GM19397 (cell line): Measurements from ENCODE around the gene DTNA.

Experiments
- ATAC-seq: cut with Tn5 transposase; IDR thresholded peaks from one replicate; pipeline ENCODE4 v1.9.1; 2021; ENCODE audit warnings: mild to moderate bottlenecking, moderate library complexity; ENCODE audit not compliant: unreplicated experiment

The DTNA gene

DNA sequence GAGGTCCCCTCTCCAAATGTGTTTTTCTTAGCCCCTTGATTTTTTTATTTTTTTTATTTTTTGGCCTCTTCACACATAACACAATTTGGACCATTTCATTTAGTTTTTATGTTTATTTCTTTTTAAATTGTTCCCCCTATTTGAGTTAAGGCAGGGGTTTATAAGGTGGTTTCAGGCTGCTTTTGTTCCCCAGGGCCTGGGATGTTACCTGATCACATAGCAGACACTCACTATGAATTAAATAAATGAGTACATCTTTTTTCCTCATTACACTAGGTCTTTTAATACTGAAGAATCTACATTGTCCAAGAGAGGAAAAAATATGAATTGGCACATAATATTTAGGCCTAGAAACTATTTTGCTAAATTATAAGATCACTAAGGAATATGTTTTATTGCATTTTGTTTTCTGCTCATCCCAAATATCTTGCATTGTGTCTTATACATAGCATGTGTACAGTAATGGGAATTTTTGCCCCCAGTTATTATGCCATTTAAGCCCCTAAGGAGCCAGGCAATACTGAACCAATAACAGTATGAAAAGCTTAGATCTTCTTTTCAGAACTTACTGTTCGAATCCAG, 218.7 kb downstream of the DTNA start:
- no peak for ATAC-seq

DNA sequence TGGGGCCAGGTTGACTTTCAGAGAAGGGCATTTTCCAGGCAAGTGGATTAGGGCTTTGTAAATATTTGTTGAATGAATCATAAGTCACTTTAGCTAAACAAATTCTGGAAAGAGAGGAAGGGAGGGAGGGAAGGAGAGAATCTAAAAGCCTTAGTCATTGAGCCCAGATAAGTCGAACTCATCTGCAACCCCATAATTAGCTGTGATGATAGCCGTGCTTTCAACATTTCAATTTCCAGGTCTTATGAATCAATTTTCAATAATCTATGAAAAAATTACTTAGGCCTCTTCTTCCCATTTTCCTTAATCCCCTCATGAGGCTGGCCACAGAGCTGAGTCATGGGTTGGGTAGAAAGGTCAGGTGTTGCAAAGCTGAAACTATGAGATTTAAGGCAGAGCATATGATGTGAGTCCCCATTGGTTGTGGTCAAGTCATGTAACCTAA, 219.3 kb downstream of the DTNA start:
- no peak for ATAC-seq

DNA sequence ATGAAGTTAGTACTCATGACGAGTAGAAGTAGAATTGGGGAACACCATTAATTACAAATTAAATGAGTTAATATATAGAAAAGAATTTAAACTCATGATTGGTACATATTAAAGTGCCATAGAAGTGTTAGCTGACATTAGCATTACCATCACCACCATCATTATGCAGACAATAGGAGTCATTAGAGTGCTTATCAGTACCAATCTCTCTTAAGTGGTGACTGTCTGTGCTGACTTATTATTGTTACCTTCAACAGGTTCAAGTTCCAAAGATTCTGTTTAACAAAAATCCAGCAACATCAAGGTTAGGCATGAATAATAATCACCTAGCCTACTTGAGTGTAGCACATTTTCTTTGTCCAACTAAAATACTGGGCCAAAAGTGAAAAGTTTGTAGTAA, 222.3 kb downstream of the DTNA start:
- ATAC-seq, result no peak

DNA sequence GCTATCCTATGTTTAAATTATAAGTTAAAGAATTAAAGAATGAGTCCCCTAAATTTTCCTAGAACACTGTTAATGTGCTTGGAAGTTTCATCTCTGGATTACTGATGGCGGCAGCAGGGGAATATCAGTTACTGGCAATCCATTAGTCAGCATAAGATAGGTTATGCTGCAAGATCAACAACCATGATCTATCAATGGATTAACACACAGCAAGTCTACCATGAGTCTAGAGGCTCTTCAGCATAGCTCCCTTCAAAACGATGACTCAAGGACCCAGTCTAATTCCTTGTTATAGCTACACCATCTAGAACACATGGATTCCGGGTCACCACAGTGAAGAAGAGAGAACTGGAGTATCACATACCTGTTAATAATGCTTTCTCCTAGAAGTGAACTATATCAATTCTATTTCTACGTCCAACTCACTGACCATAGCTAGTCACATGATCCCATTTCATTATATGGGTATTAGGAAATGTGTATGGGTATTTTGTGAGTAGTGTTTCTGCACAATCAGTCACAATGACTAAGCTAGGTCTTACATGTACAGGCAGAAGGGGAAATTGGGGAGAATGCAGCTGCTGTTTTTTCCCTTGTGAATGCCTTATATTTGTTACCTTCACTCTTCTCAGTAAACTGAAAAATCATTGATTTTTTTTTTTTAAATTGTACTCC, 222.8 kb downstream of the DTNA start:
- ATAC-seq, result no peak

DNA sequence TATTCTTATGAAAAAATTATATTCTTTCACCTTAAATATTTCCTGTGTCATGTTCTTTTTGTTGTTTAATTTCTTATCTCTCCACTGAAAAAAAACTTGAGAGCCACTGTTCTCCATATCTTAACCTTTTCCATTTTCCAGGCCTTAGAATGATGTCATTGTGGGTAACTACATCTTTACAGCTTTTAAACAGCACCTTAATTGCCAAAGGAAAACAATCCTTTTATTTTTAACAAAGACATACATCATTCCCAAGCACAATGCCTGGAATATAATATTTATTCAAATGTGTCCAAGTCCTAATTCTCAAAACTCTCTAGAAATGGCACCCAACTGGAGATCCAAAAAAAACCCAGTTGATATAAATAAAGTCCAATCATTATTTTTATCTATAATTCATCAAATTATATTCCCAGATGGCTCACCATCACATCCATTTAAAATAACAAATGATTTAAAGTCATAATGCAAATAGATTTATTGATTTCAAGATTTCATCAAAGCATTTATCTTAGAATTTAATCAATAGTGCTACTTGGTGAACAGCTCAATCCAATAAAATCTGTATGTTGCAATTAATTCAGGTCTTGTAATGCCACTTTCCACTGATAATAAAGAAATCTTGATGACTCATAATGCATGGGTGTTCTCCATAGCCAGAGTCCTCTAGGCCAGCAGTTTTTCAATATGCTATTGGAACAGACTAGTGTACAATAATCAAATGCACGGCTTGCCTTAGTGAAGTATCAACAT, 224.0 kb downstream of the DTNA start:
- no peak for ATAC-seq

DNA sequence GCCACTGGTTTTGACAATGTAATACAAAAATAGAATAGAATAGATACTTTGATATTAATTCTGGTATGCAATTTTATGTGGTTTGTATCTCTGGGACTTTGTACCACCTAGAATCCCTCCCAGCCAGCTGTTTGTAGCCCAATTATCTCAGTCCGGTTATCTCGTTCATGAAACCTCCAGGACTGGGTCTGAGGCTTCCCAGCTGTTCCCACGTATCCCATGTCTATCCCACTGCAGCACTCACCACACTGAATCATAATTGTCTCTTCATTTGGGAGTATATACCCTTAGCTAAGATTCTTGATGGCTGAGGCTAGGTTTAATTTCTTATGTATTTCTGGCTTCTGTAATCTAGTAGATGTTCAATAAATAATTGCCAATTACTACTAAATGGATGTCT, 226.7 kb downstream of the DTNA start:
- ATAC-seq, result no peak

DNA sequence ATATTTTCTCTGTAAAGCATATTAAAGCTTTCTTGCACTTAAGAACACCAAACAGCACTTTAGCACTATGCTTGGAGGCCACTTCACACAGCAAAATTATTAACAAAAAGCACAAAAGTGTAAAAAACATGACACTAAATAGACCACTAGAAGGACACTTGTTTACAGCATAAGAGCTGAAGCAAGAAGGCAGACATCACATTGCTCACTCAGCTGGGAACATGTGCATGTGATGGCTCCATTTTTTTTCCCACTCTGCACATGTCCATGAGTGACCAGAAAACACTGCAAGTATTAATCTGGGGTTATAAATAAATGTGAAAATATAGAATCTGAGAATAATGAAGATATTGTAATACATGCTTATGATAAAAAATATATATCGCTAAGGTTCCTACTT, 228.0 kb downstream of the DTNA start:
- no peak for ATAC-seq
